HepG2 (cell line): ENCODE measurements around the gene ISG20L2. TPM values are rescaled to one million over a fixed set of nuclear protein-coding genes. Genes with fewer than 3 reads are reported as not detected.

Experiments used
- AHR ChIP-seq: IDR thresholded peaks from 2 replicates; pipeline ENCODE4 v1.6.1; 2018; ENCODE audit warnings: missing genetic modification reagents, missing compliant biosample characterization
- E2F1 ChIP-seq: sonication (generic); formaldehyde crosslinking; IDR thresholded peaks from 2 replicates; pipeline ENCODE4 v1.5.0; 2020; ENCODE audit warnings: missing genetic modification reagents
- HHEX ChIP-seq: IDR thresholded peaks from 2 replicates; pipeline ENCODE4 v1.6.1; 2016; ENCODE audit warnings: control low read depth
- HNF4G ChIP-seq, 2 experiments: sonication (generic) in 1 of 2; formaldehyde crosslinking in 1 of 2; IDR thresholded peaks; 2 replicates each; pipeline versions ENCODE4 v1.4.0 to v1.6.1; 2011 to 2020; ENCODE audit warnings: borderline replicate concordance in 2 of 2, low read depth in 2 of 2, mild to moderate bottlenecking in 2 of 2, low read length in 1 of 2, missing genetic modification reagents in 1 of 2, moderate library complexity in 1 of 2
- KDM5B ChIP-seq: sonication (generic); formaldehyde crosslinking; IDR thresholded peaks from 2 replicates; pipeline ENCODE4 v1.4.0; 2020; ENCODE audit warnings: missing genetic modification reagents, mild to moderate bottlenecking, borderline replicate concordance
- KLF13 ChIP-seq: sonication (generic); formaldehyde crosslinking; IDR thresholded peaks from 2 replicates; pipeline ENCODE4 v1.4.0; 2020; ENCODE audit warnings: mild to moderate bottlenecking, missing genetic modification reagents
- MBNL3 ChIP-seq: fragments of 250-450 bp; sonication (Bioruptor Pico); conservative IDR thresholded peaks from 2 replicates; pipeline ENCODE4 v1.8.0; 2022; ENCODE audit warnings: mild to moderate bottlenecking, inconsistent platforms
- NCOA5 ChIP-seq: sonication (generic); formaldehyde crosslinking; IDR thresholded peaks from 2 replicates; pipeline ENCODE4 v1.4.0; 2020; ENCODE audit warnings: missing genetic modification reagents
- NFYB ChIP-seq: sonication (generic); formaldehyde crosslinking; IDR thresholded peaks from 2 replicates; pipeline ENCODE4 v1.4.0; 2020; ENCODE audit warnings: missing genetic modification reagents
- PREB ChIP-seq: sonication (generic); formaldehyde crosslinking; IDR thresholded peaks from 2 replicates; pipeline ENCODE4 v1.4.0; 2020; ENCODE audit warnings: missing genetic modification reagents
- RCOR2 ChIP-seq: IDR thresholded peaks from 2 replicates; pipeline ENCODE4 v1.6.1; 2016; ENCODE audit warnings: missing biosample characterization, missing genetic modification reagents
- SAP130 ChIP-seq: IDR thresholded peaks from 2 replicates; pipeline ENCODE4 v1.6.1; 2016; ENCODE audit warnings: low read depth
- SP4 ChIP-seq: sonication (generic); formaldehyde crosslinking; IDR thresholded peaks from 2 replicates; pipeline ENCODE4 v1.8.1; 2023; ENCODE audit warnings: mild to moderate bottlenecking, missing genetic modification reagents
- TFDP1 ChIP-seq: IDR thresholded peaks from 2 replicates; pipeline ENCODE4 v1.6.1; 2016; ENCODE audit warnings: missing compliant biosample characterization, missing genetic modification reagents, borderline replicate concordance
- TP53 ChIP-seq: sonication (generic); formaldehyde crosslinking; conservative IDR thresholded peaks from 2 replicates; pipeline ENCODE4 v1.4.0; 2020; ENCODE audit warnings: missing genetic modification reagents
- ZBTB10 ChIP-seq: sonication (generic); formaldehyde crosslinking; IDR thresholded peaks from 2 replicates; pipeline ENCODE4 v1.4.0; 2020; ENCODE audit warnings: missing genetic modification reagents, borderline replicate concordance
- ZFX ChIP-seq: sonication (generic); formaldehyde crosslinking; IDR thresholded peaks from 2 replicates; pipeline ENCODE4 v1.4.0; 2020; ENCODE audit warnings: mild to moderate bottlenecking, low read depth, missing genetic modification reagents, moderate library complexity
- ZHX1 ChIP-seq: sonication (generic); formaldehyde crosslinking; IDR thresholded peaks from 2 replicates; pipeline ENCODE4 v1.8.1; 2022; ENCODE audit warnings: low read depth, mild to moderate bottlenecking, missing genetic modification reagents
- ZNF749 ChIP-seq: sonication (generic); formaldehyde crosslinking; IDR thresholded peaks from 2 replicates; pipeline ENCODE4 v1.8.0; 2022; ENCODE audit warnings: mild to moderate bottlenecking, missing genetic modification reagents, moderate library complexity, borderline replicate concordance
- ZNF776 ChIP-seq: sonication (generic); formaldehyde crosslinking; IDR thresholded peaks from 2 replicates; pipeline ENCODE4 v1.4.0; 2020; ENCODE audit warnings: mild to moderate bottlenecking, missing genetic modification reagents
- polyA plus RNA-seq, 8 experiments: library from polyadenylated mRNA; depleted of rRNA in 3 of 8; stranded (reverse) in 7 of 8; unstranded in 1 of 8; fragments of >200 nt; fragmentation: Illumina TruSeq in 4 of 8; extraction: Trizol in 4 of 8; gene quantifications; 2 replicates each; pipeline versions ENCODE4 v1.2.1 to v1.2.3, GENCODE V29; 2011 to 2016; ENCODE audit warnings: low read depth in 4 of 8, missing spikeins in 1 of 8, mixed read lengths in 1 of 8; ENCODE audit not compliant: insufficient read depth in 1 of 8
- total RNA-seq, 5 experiments: library from RNA; depleted of rRNA; stranded (reverse); fragments of >200 nt; fragmentation: Illumina TruSeq; extraction: Trizol; gene quantifications; 2 replicates each; pipeline ENCODE4 v1.2.3, GENCODE V29; 2016; ENCODE audit warnings: low read depth in 1 of 5

Gene ISG20L2
- total and polyA plus RNA-seq, 2 of the 13 experiments (the other 11 are each of a cell fraction or from before 2014, with no cell fraction given), result 19.8 to 21.3 TPM

- TF ChIP-seq ZBTB10 (CRISPR knock-in tag) (0 out of 2 replicates have a peak, but pooled peaks have one; percentile 19), NFYB (no peak), ZNF776 (CRISPR knock-in tag) (peak; percentile 91; the same call in 1 of the 2 replicates), KDM5B (CRISPR knock-in tag) (peak; percentile 94; the same call in 1 of the 2 replicates), ZHX1 (CRISPR knock-in tag) (peak; percentile 54), RCOR2 (no peak), PREB (no peak), HNF4G (IDR thresholded peaks at IDR 0.05; ENCODE audit: borderline replicate concordance, low read depth, low read length) (peak; percentile 63), HNF4G (CRISPR knock-in tag; IDR thresholded peaks at IDR 0.05; ENCODE audit: borderline replicate concordance, low read depth) (peak; percentile 68), KLF13 (CRISPR knock-in tag) (no peak), SAP130 (CRISPR knock-in tag) (peak; percentile 98), HHEX (CRISPR knock-in tag) (no peak), MBNL3 (CRISPR knock-in tag) (no peak), TFDP1 (CRISPR knock-in tag) (peak; percentile 77; the same call in 1 of the 2 replicates), ZNF749 (no peak), E2F1 (CRISPR knock-in tag) (peak; percentile 91), ZFX (peak; percentile 98), AHR (CRISPR knock-in tag) (no peak; the same call in 1 of the 2 replicates), TP53 (CRISPR knock-in tag) (peak; percentile 91), SP4 (CRISPR knock-in tag) (peak; percentile 62), NCOA5 (no peak)
These were observed 12.3 kb upstream of the ISG20L2 start, which contains the start of gene MRPL24 (continued) for GRCh38 chr1:156740741-156741480.
